Ascending aorta (tissue), 2 donors: ENCODE measurements around the gene STK4. TPM values are rescaled to one million over a fixed set of nuclear protein-coding genes. Genes with fewer than 3 reads are reported as not detected.

ENCODE experiments used
- DNase-seq, 2 donors: peaks; one replicate each; pipeline ENCODE4 v3.0.0-alpha.2; 2019; ENCODE audit warnings: low spot score in 2 of 2
- H3K27ac ChIP-seq, 2 donors: fragments of 200-600 bp; sonication (generic); one replicate each; pipeline ENCODE4 v1.5.1; 2016 to 2017; ENCODE audit warnings: mild to moderate bottlenecking in 1 of 2
- H3K27me3 ChIP-seq: fragments of 200-600 bp; sonication (generic); one replicate; pipeline ENCODE4 v1.5.1; 2017
- H3K36me3 ChIP-seq, 2 donors: fragments of 200-600 bp; sonication (generic); one replicate each; pipeline ENCODE4 v1.5.1; 2016
- H3K4me1 ChIP-seq, 2 donors: fragments of 200-600 bp; sonication (generic); one replicate each; pipeline ENCODE4 v1.5.1; 2016 to 2017; ENCODE audit warnings: mild to moderate bottlenecking in 1 of 2
- H3K4me3 ChIP-seq, 2 donors: fragments of 200-600 bp; sonication (generic); one replicate each; pipeline ENCODE4 v1.5.1; 2016 to 2017; ENCODE audit warnings: mild to moderate bottlenecking in 1 of 2
- H3K9me3 ChIP-seq, 2 donors: fragments of 200-600 bp; sonication (generic); one replicate each; pipeline ENCODE4 v1.5.1; 2016
- CTCF ChIP-seq, 3 experiments: fragments of 200-600 bp in 2 of 3; fragments of 450-650 bp in 1 of 3; sonication (generic) in 2 of 3; IDR thresholded peaks; one replicate each; pipeline ENCODE4 v1.5.1; 2016 to 2019; ENCODE audit warnings: antibody characterized with exemption in 3 of 3, mild to moderate bottlenecking in 1 of 3, moderate library complexity in 1 of 3
- intact Hi-C: fragments of 100-400 bp; cut with DNase I; formaldehyde crosslinking; loops from one replicate; pipeline ENCODE4 v1.15.1; 2023
- total RNA-seq: library from RNA; depleted of rRNA; stranded (reverse); fragments of >200 nt; gene quantifications from one replicate; pipeline ENCODE4 v1.1.0, GENCODE V29; 2016

STK4 gene
- total RNA-seq, 1 donor from 2014 or later, result 20.6 TPM

- peaks cover 55 to 94% of the 10 kb centered on the region in 2 donors for H3K36me3 ChIP-seq
- no peaks in the 10 kb centered on the region for H3K4me1 ChIP-seq
- H3K27ac ChIP-seq, result no peak overlapping the region
- no peak for TF ChIP-seq CTCF (IDR thresholded peaks at IDR 0.05)
- intact Hi-C loops, result no loop called here
- H3K27me3 ChIP-seq, result no peaks in the 10 kb centered on the region
- no peak overlapping the region for H3K4me3 ChIP-seq
- no peaks in the 10 kb centered on the region for H3K9me3 ChIP-seq
- no peak for DNase-seq
Measured at GRCh38 chr20:44945261-44945660, 21.1 kb upstream of the STK4 start.

- Histone ChIP-seq H3K36me3 (peaks cover 66 to 97% of the 10 kb centered on the region in 2 donors), H3K27ac (no peak overlapping the region), H3K9me3 (no peaks in the 10 kb centered on the region), H3K4me1 (no peaks in the 10 kb centered on the region), H3K4me3 (no peak overlapping the region), H3K27me3 (no peaks in the 10 kb centered on the region)
- no peak for TF ChIP-seq CTCF (IDR thresholded peaks at IDR 0.05)
- intact Hi-C loops, result no loop called here
- DNase-seq, result no peak
Measured at GRCh38 chr20:44946271-44946852, 19.9 kb upstream of the STK4 start.

- H3K4me3 ChIP-seq, result no peak overlapping the region
- no peaks in the 10 kb centered on the region for H3K9me3 ChIP-seq
- no peaks in the 10 kb centered on the region for H3K4me1 ChIP-seq
- DNase-seq, result no peak
- H3K27me3 ChIP-seq, result no peaks in the 10 kb centered on the region
- intact Hi-C loops, result no loop called here
- H3K36me3 ChIP-seq, result peaks cover 56 to 97% of the 10 kb centered on the region in 2 donors
- no peak for TF ChIP-seq CTCF (IDR thresholded peaks at IDR 0.05)
- H3K27ac ChIP-seq, result no peak overlapping the region
Measured at GRCh38 chr20:44948107-44948506, 18.2 kb upstream of the STK4 start.

GRCh38 chr20:44948513-44948912 lies 17.8 kb upstream of the STK4 start:
- H3K27me3 ChIP-seq, result no peaks in the 10 kb centered on the region
- no peak overlapping the region for H3K4me3 ChIP-seq
- peaks cover 56 to 97% of the 10 kb centered on the region in 2 donors for H3K36me3 ChIP-seq
- no peaks in the 10 kb centered on the region for H3K9me3 ChIP-seq
- H3K4me1 ChIP-seq, result no peaks in the 10 kb centered on the region
- no peak for TF ChIP-seq CTCF (IDR thresholded peaks at IDR 0.05)
- intact Hi-C loops, result no loop called here
- DNase-seq, result no peak
- H3K27ac ChIP-seq, result no peak overlapping the region

- H3K4me3 ChIP-seq, result no peak overlapping the region
- H3K36me3 ChIP-seq, result peaks cover 66 to 96% of the 10 kb centered on the region in 2 donors
- no peaks in the 10 kb centered on the region for H3K4me1 ChIP-seq
- H3K27ac ChIP-seq, result no peak overlapping the region
- no peak for TF ChIP-seq CTCF (IDR thresholded peaks at IDR 0.05)
- DNase-seq, result no peak
- no peaks in the 10 kb centered on the region for H3K27me3 ChIP-seq
- H3K9me3 ChIP-seq, result no peaks in the 10 kb centered on the region
- intact Hi-C loops, result no loop called here
Measured at GRCh38 chr20:44950368-44950767, 15.9 kb upstream of the STK4 start.

GRCh38 chr20:44952731-44953130 lies 13.6 kb upstream of the STK4 start:
- Histone ChIP-seq H3K4me3 (no peak overlapping the region), H3K4me1 (no peaks in the 10 kb centered on the region), H3K27ac (no peak overlapping the region), H3K36me3 (peaks cover 62 to 81% of the 10 kb centered on the region in 2 donors), H3K27me3 (no peaks in the 10 kb centered on the region), H3K9me3 (no peaks in the 10 kb centered on the region)
- TF ChIP-seq CTCF (IDR thresholded peaks at IDR 0.05), result no peak
- no peak for DNase-seq
- intact Hi-C loops, result no loop called here
